Stimulated activated CD4-positive, alpha-beta T cell treated with anti-CD3 and anti-CD28 coated beads, Interleukin-15, amount 100 ng/mL, for 1 hour (primary cell): ENCODE data around the gene IGF2BP2.

Experiments used
- DNase-seq, 2 donors: peaks; one replicate each; pipeline ENCODE4 v3.0.0-alpha.2; 2020; ENCODE audit warnings: low read depth in 1 of 2, low spot score in 1 of 2

The IGF2BP2 gene

GRCh38 chr3:185737740-185738680 lies 86.8 kb downstream of the IGF2BP2 start:
- no peak for DNase-seq

GRCh38 chr3:185737020-185737419 lies 87.8 kb downstream of the IGF2BP2 start:
- DNase-seq: no peak

- DNase-seq: no peak
These were observed 90.1 kb downstream of the IGF2BP2 start for GRCh38 chr3:185734725-185735096.

- no peak for DNase-seq
These were observed 90.7 kb downstream of the IGF2BP2 start for GRCh38 chr3:185733980-185734724.

GRCh38 chr3:185732782-185733181 lies 92.1 kb downstream of the IGF2BP2 start:
- DNase-seq: no peak

GRCh38 chr3:185730550-185730949 lies 94.3 kb downstream of the IGF2BP2 start:
- no peak for DNase-seq

GRCh38 chr3:185729337-185730055 lies 95.3 kb downstream of the IGF2BP2 start:
- no peak for DNase-seq

GRCh38 chr3:185728630-185729336 lies 96.1 kb downstream of the IGF2BP2 start:
- no peak for DNase-seq

GRCh38 chr3:185727873-185728272 lies 97.0 kb downstream of the IGF2BP2 start:
- DNase-seq: no peak

- DNase-seq: no peak
These were observed 98.4 kb downstream of the IGF2BP2 start for GRCh38 chr3:185726254-185726967.

GRCh38 chr3:185724761-185725160 lies 100.1 kb downstream of the IGF2BP2 start:
- DNase-seq: no peak

- DNase-seq: no peak
These were observed 100.6 kb downstream of the IGF2BP2 start for GRCh38 chr3:185724251-185724650.

- DNase-seq: no peak
These were observed 102.0 kb downstream of the IGF2BP2 start for GRCh38 chr3:185722881-185723280.

GRCh38 chr3:185721970-185722369 lies 102.9 kb downstream of the IGF2BP2 start:
- DNase-seq: no peak

GRCh38 chr3:185720326-185720725 lies 104.5 kb downstream of the IGF2BP2 start:
- DNase-seq: no peak

GRCh38 chr3:185718736-185719593 lies 105.9 kb downstream of the IGF2BP2 start:
- no peak for DNase-seq

GRCh38 chr3:185717627-185718402 lies 107.0 kb downstream of the IGF2BP2 start:
- DNase-seq: no peak

GRCh38 chr3:185717121-185717520 lies 107.7 kb downstream of the IGF2BP2 start:
- no peak for DNase-seq
